ENCODE measurements around the gene CDC42BPG. TPM values are rescaled to one million over a fixed set of nuclear protein-coding genes. Genes with fewer than 3 reads are reported as not detected.
A peak's percentile ranks its signal among the peaks of the same experiment; 100 is the strongest.
"Not testable (repeated sequence)": the region's sequence is repeated elsewhere in the genome, so short reads cannot be mapped to it uniquely, and the experiment has no call there.

CDC42BPG gene
- total RNA-seq, 2 donors from 2014 or later, result 44.5 to 45.5 TPM

DNA sequence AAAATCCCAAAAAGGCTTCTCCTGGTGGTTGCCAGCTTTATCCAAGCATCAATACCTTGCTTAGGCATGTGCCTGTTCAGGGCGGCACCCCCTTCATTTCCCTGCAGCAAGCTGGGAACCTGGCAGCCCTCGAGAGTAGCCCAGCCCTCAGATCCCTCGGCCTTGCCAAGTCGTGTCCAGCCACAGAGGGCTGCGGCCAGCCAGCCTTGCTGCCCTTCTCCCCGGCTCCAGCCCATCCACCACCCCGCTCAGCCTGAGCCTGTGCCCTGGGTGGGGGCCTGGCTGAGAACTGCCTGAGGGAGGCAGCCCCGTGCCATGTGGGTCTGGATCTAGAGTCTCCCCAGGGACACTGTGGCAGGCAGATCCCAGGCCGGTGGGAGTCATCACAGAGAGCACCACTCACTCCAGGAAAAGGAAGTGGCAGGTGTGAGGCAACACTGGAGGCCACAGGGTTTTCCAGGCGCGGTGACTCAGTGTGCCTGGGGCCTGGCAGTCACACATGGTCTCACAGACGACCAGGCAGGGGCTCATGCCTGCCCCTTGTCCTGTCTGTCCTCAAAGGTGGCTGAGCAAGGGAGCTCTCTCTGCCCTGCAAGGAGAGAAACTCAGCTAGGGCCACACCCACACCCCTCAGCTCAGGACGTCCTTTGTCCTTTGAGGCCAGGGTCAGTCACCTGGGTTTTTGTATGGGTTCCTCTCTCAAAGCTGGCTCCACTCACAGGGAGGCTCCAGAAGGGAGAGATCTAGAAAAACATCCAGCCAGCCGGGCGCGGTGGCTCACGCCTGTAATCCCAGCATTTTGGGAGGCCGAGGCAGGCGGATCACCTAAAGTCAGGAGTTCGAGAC is 12.2 kb upstream of the CDC42BPG start:
- peak; percentile 44 for ATAC-seq
- intact Hi-C loops (cut with DNase I, micrococcal nuclease), result no loop called here
- DNase-seq, result peak in 1 of 2 donors; percentile 67

DNA sequence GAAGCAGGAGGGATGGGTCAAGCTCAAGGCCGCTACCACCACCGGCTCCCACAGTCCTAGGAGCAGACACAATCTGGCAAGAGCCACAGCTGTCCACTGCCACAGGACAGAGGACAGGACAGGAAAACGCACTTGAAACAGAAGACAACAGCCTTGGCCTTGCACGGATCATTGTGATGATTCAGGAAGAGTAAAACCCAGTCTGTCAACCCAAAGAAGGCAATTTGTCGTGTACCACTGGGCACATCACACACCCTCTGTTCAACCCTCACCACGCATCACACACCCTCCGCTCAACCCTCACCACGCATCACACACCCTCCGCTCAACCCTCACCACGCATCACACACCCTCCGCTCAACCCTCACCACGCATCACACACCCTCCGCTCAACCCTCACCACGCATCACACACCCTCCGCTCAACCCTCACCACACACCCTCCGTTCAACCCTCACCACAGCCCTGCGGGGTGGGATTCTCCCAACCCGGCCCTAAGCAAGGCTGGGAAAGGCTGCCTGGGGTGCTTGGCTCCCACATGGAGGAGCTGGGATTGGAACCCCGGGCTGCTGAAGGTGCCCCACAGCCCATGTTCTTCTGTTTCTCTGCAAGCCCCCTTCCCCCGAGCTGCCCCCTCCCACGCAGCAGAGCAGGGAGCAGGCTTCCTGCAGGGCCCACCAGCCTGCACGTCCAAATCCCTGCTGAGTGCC is 11.3 kb upstream of the CDC42BPG start:
- intact Hi-C loops (cut with DNase I, micrococcal nuclease), result no loop called here
- DNase-seq (no peak), ATAC-seq (no peak)

DNA sequence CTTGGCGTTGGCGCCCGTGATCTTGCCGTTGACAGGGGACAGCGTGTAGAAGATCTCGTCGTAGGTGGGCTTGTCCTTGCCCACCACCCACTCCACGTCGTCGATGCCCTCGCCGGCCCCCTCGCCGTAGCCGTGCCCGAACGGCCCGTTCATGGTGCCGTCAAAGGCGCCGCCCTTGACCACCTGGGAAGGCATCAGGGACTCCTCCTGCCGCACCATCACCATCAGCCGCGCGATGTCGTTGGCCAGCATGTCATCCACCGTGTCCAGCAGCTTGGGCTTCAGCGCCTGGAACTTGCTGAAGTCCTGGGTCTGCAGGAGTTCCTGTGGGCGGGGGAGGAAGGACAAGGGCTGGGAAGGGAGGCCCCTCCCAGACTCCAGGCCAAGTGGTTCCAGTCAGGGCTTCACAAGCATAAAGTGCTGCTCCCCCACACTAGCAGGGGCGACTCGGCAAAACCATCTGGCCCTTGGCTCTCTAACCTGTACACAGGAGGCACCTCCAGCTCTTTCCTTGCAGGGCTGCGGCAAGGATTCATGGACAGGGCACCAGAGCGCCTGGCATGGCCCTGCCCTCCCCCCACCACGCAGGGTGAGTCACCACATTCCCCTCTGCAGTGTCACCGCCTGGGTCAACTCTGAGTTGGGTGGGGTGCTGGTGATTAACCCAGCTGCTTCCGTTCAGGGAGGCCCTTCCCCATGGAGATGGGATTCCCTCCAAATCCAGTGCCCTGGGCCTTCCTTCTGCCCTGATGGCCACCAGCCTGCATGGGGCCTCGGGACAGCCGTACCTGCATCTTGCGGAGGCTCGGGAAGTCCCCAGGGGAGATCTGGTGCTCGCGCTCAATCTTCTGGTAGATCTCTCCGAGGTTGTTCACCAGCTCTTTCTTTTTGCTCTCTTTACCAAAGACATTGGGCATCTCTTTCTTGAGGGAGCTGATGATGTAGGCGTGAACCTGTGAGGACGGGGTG is 10.4 kb upstream of the CDC42BPG start:
- intact Hi-C loops (cut with DNase I, micrococcal nuclease), result no loop called here
- ATAC-seq, result peak; percentile 84
- DNase-seq, result peak; percentile 72 to 90

GRCh38 chr11:64854157-64854533 is 9.7 kb upstream of the CDC42BPG start:
- no peak for ATAC-seq
- no peak for DNase-seq
- intact Hi-C loops (cut with DNase I, micrococcal nuclease), result no loop called here

DNA sequence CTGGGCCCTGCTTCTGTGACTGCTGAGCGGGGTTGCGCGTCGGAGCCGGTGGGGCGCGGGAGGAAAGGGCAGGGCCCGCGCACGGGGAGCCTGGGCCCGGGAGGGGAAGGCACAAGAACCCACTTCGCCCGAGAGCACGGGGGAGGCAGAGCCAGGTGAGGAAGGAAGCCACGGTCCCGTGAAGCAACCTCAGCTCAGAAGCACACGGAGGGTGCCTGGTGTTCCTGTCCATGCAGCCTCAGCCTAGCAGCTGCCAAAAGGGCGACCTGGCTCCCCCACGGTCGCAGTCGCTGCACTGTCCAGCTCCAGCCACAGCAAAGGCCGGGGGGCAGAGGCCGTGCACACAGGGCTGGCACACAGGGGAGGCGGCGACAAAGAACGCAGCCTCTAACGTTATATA is 9.3 kb upstream of the CDC42BPG start:
- intact Hi-C loops (cut with DNase I, micrococcal nuclease), result no loop called here
- DNase-seq, result no peak
- no peak for ATAC-seq

DNA sequence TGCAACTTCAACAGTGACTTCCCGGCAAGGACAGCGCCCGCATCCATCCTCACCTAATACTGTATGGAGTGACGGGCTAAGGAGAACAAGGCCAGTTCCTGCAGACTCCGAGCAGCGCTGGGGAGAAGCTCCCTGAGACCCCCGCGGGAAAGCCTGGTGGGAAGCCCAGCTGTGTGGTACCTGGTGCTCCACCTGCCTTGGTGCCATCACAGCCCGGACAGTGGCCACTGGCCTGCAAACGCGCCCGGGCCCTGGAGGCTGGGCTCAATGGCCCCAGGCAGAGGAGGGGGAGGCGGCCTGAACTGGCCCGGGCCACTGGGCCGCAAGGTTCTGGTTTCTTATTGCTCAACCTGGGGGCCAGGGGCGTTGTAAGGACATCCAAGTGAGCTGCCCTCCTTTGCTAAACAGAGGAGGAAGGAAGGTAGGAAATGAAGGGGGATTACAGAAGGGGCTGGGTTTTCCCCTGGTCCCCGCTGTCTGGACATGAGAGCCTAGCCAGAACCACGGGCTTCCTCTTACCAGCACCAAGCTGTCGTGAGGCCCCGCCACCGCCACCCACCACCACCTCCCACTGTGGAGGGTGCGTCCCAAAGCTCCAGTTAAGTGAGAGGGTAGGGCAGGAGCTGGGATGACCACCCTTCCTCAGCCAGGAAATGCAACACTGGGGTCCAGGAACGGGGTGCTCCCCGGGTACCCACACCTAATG is 8.5 kb upstream of the CDC42BPG start:
- DNase-seq, result no peak
- intact Hi-C loops (cut with DNase I, micrococcal nuclease), result no loop called here
- no peak for ATAC-seq

- intact Hi-C loops (cut with DNase I, micrococcal nuclease), result no loop called here
- ATAC-seq, result no peak
These were observed 7.4 kb upstream of the CDC42BPG start for GRCh38 chr11:64851831-64852351.

DNA sequence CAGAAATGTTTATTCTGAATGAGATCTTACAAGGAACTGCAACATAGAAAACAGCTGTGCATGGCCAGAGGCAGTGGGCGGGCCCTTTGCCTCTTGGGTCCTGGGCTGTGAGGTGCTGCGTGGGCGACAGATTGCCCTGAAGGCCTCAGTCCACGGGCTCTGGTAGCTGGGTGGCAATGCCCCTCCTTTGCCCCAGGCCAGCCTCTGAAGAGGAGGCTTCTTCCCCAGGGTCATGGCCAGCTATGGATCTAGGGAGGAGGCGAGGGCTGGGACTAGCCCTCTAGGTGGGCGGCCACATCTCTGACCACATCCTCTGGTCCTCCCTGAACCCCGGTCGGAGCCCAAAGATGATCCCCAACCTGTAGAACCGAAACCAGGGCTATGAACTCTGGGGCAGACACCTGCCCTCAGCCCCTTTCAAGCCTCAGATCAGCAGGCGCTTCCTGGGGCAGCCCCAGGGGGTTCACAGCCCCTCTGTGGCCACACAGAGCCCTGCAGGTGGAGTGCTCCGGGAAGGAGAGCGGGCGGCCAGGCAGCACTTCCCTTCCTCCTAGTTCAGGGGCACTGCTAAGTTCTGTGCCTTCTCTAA is 6.6 kb upstream of the CDC42BPG start:
- no peak for ATAC-seq
- intact Hi-C loops (cut with DNase I, micrococcal nuclease), result no loop called here

More at GRCh38 chr11:64851831-64852351, 7.4 kb upstream of the CDC42BPG start:
- DNase-seq, result no peak

DNA sequence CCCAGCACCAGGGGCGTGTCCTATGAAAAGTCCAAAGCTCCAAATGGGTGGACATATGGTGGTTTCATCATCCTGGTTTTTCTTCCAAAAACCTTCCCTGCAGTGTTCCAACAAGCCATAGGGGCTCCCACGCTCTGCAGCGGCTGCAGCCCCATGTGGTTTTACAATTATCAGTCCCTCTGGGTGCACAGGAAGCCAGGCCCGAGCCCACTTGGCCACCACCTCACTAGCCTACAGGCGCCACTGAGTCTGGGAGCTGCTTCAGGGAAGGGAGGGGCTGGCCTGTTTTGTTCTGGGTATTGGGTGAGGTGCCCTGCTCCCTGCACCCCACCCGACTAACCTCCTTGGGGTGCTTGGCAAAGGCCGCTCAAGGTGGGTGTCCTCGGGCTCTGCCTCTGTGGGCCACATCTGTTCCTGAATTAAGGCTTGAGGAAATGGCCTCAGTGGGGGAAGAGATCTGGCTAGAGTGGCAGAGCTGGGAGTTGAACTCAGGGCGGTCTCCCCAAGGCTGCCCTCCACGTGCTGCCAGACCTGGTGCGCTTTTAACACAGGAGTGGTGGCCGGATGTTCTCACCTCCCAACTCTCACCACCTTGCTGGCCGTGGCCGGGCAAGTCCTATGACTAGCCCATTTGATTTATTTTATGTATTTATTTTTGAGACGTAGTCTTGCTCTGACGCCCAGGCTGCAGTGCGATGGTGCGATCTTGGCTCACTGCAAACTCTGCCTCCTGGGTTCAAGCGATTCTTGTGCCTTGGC is 5.3 kb upstream of the CDC42BPG start:
- intact Hi-C loops (cut with DNase I, micrococcal nuclease), result loop anchor here (2.0 to 5.0 kb wide), 2 partner anchors 37 to 43 kb away; no protein-coding TSS in a partner anchor
- no peak for DNase-seq
- no peak for ATAC-seq

More for the DNA sequence above, 6.6 kb upstream of the CDC42BPG start:
- DNase-seq, result peak in 1 of 2 donors; percentile 52

- DNase-seq, result peak; percentile 87 to 92
- intact Hi-C loops (cut with DNase I, micrococcal nuclease), result loop anchor here (2.0 to 5.0 kb wide), 2 partner anchors 38 to 43 kb away; no protein-coding TSS in a partner anchor
- ATAC-seq, result peak; percentile 67
These were observed 4.6 kb upstream of the CDC42BPG start for GRCh38 chr11:64848826-64849597.

GRCh38 chr11:64848214-64848825 is 3.9 kb upstream of the CDC42BPG start:
- intact Hi-C loops (cut with DNase I, micrococcal nuclease), result loop anchor here (2.0 to 5.0 kb wide), 2 partner anchors 38 to 44 kb away; no protein-coding TSS in a partner anchor
- ATAC-seq, result no peak

GRCh38 chr11:64846998-64847666 is 2.7 kb upstream of the CDC42BPG start:
- DNase-seq (peak; percentile 92 to 96), ATAC-seq (peak; percentile 52)
- intact Hi-C loops (cut with DNase I, micrococcal nuclease), result loop anchor here (2.0 to 5.0 kb wide), 2 partner anchors 45 to 48 kb away; no protein-coding TSS in a partner anchor

More at GRCh38 chr11:64848214-64848825, 3.9 kb upstream of the CDC42BPG start:
- no peak for DNase-seq

DNA sequence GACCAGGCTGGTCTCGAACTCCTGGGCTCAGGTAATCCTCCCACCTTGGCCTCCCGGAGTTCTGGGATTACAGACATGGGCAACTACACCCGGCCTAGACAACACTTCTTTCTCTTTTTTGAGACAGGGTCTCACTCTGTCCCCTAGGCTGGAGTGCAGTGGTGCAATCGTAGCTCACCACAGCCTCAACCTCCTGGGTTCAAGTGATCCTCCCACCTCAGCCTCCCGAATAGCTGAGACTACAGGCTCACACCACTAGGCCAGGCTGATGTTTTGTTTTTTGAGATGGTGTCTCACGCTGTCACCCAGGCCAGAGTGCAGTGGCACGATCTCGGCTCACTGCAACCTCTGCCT is 1.3 kb upstream of the CDC42BPG start:
- intact Hi-C loops (cut with DNase I, micrococcal nuclease), result loop anchor here (2.0 to 5.0 kb wide), 2 partner anchors 47 to 49 kb away; no protein-coding TSS in a partner anchor
- DNase-seq, ATAC-seq: not testable (repeated sequence)

DNA sequence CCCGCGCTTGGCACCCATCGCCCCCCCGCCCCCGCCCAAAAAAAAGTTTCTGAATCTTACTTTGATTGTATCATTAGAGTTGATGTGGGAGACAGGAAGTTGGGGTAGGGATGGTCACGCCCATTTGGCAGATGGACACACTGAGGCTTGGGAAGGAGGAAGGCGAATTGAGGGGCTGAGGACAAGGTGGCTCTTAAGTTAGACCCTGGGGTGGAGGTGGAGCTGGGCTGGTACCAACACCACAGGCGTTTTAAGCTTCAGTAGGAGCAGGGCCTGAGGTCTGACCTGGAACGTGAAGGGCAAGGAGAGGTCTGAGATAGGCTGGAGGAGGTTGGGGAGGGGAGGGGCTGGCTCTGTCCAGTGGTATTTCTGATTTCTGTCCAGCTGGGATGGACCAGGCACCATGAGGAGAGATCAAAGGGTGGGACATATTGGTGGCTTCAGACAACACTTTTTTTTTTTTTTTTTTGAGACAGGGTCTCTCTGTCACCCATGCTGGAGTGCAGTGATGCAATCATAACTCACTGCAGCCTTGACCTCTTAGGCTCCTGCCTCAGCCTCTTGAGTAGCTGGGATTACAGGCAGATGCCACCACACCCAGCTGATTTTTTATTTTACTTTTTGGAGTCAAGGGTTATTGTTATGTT is 799 bp upstream of the CDC42BPG start:
- DNase-seq, result peak in 1 of 2 donors; percentile 63
- ATAC-seq, result no peak
- intact Hi-C loops (cut with DNase I, micrococcal nuclease), result loop anchor here in 1 of 2 donors (5.0 kb wide), 1 partner anchor 47 kb away; no protein-coding TSS in a partner anchor
